HG03103 (cell line): Measurements from ENCODE around the gene SIGLECL1.
"Not testable (repeated sequence)": the region's sequence is repeated elsewhere in the genome, so short reads cannot be mapped to it uniquely, and the experiment has no call there.

Experiments
- ATAC-seq: cut with Tn5 transposase; IDR thresholded peaks from one replicate; pipeline ENCODE4 v1.9.1; 2021; ENCODE audit warnings: low read depth; ENCODE audit not compliant: unreplicated experiment

The SIGLECL1 gene

DNA sequence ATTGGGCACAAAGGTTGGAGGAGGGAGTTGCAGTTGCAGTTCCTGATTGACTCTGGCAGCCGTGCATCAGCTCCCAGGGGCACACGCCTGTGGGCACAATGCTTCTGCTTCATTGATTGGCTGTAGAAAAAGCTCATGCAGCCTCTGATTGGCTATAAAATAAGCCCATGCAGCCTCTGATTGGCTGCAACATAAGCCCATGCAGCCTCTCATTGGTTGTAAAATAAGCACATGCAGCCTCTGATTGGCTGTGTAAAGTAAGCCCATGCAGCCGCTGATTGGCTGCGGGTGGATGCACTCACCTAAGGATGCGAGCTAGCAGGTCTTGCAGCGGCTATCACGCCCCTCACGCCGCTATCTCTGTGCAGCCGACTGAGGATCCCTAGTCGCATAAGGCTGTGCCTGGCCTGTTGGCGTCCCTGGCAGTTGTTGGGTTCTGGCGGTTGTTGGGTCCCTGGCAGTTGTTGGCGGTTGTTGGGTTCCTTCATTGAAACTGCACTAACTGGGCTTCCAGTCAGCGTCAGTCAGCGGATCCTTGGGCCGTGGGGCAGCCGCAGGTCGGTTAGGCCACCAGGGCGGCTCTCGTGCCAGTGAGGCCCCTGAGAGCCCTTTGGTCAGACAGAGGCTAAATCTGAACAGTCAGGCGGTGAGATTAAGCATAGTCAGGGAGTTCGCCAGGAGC lies at the start of gene SIGLECL1:
Gene SIGLECL1 (plus strand): TSS at position 295 of the 682 bp plus-strand sequence. CDS start 12,993 bp downstream, outside the sequence.
- ATAC-seq = no peak

DNA sequence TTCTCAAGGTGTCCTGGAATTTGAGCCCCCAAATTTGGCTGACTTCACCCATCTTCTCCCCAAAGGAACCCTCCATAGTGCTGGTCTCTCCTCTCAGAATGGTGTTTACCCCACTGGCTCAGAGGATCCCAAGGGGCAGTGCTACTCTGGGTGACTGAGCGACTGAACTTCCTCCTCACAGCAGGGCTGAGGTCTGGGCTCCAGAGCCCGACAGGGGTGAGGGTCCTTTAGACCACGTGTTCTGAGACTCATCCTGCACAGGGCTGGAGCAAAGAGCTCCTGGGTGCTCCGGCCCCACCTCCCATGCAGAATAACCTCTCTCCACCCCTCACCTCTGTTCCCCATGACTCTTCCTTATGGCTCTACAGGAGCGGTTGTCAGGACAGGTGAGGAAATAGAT lies 49.2 kb upstream of the SIGLECL1 start:
- no peak for ATAC-seq

DNA sequence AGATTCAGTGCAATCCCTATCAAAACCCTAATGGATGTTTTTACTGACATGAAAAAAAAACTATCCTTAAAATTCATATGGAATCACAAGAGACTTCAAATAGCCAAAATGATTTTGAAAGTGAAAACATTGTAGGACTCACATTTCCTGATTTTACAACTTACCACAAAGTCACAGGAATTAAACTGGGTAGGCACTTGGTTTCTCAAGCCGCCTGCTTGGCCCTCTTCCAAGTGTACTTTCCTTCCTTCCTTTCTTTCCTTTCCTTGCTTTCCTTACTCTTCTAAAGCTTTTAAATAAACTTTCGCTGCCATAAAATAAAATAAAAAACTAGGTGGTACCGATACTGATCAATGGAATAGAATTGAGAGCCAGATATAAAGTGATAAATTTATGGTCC lies 47.0 kb upstream of the SIGLECL1 start:
- no peak for ATAC-seq

DNA sequence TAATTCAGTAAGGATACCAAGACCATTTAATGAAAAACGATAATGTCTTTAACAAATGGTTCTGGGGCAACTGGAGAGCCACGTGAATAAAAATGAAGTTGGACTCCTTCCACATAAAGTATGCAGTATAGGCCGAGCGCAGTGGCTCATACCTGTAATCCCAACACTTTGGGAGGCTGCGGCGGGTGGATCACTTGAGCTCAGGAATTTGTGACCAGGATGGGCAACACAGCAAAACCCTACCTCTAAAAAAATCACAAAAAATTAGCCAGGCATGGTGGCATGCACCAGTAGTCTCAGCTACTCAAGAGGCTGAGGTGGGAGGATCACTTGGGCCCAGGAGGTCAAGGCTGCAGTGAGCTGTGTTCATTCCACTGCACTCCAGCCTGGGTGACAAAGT lies 46.6 kb upstream of the SIGLECL1 start:
- ATAC-seq = no peak

DNA sequence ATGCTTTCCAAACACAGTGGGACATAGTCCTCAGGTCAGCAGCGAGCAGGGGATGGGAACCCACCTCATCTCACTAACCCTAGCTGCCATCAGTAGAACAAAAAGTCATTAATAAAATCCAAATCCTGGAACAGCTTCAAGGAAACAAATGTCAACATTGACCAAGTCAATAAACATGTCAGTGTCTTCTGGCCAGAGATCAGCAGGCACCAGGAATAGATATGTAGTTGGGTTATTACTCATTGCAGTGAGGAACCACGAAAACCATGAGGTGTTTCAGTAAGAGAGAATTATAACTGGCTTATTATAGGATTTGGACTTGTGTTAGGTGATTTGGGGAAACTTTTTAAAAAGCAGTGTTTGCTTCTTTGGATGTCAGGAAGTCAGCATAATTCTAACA lies 43.1 kb upstream of the SIGLECL1 start:
- ATAC-seq = no peak

DNA sequence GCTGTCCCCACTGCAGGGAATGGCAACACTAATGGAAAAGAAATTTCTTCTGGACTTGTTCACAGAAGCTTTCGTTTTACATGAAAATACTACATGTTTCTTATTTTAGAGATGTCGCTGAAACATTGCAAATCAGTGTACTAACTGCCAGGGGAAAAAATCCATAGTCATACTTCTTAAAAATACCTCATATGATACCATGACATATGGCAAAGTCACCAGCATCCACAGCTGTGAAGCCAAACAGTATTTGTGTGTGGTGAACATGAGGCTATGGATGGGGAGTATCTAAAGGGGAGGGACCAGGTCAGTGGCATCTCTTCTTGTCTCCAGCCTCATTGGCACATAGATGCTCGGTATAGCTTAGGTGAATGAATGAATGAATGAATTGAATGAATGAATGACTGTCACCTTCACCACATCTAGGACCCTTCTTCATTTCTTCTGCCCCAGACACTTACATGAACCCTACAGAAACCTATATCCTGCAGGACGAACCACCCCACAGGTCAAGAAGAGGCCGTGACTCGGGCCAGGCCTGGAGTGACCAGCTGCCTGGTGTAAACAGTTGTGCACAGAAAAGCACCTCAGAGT lies 40.6 kb upstream of the SIGLECL1 start:
- no peak for ATAC-seq

DNA sequence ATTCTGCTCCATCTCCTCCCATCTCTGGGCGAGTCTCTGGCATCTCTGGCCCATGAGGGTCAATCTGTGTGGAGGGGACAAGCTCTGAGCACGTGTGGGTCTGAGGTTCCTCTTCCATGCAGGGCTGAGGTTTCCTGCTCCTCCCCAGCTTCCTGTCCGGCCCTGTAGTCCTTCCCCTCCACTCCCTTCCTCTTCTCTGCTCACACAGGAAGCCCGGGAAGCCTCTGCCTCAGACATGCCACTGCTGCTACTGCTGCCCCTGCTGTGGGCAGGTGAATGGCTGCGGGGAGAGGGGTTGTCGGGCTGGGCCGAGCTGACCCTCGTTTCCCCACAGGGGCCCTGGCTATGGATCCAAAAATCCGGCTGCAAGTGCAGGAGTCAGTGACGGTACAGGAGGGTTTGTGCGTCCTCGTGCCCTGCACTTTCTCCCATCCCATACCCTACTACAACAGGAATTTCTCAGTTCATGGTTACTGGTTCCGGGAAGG lies 40.0 kb upstream of the SIGLECL1 start:
- ATAC-seq = not testable (repeated sequence)

DNA sequence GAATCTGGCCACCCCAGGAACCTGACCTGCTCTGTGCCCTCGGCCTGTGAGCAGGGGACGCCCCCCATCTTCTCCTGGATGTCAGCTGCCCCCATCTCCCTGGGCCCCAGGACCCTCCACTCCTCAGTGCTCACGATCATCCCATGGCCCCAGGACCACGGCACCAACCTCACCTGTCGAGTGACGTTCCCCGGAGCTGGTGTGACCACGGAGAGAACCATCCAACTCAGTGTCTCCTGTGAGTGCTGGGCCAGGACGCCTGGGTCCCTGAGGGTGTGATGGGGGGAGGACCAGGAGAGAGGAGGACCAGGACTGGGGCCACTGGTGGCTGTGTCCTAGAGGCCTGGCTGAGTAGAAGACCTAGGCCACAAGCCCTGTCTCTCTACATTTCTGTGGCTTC lies 39.0 kb upstream of the SIGLECL1 start:
- no peak for ATAC-seq

DNA sequence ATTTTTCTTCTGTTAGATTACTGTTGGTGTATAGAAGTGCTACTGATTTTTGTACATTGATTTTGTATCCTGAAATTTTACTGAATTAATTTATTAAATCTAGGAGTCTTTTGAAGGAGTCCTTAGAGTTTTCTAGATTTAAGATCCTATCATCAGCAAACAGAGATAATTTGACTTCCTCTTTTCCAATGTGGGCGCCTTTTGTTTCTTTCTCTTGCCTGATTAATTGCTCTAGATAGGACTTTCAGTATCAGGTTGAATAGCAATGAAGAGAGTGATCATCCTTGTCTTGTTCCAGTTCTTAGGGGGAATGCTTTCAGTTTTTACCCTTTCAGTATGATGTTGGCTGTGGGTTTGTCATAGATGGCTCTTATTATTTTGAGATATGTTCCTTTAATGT lies 31.6 kb upstream of the SIGLECL1 start:
- ATAC-seq = no peak

DNA sequence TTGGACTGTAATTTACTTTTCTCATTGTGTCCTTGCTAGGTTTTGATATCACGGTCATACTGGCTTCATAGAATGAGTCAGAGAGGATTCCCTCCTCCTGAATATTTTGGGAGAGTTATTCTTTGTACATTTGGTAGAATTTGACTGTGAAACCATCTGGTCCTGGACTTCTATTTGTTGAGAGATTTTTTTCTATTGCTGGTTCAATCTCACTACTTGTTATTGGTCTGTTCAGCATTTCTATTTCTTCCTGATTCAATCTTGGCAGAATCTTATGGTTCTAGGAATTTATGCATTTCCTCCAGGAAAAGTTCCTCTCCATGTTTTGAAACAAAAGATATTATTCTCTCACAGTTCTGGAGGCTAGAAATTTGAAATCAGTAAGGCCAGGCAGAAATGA lies 30.9 kb upstream of the SIGLECL1 start:
- no peak for ATAC-seq

DNA sequence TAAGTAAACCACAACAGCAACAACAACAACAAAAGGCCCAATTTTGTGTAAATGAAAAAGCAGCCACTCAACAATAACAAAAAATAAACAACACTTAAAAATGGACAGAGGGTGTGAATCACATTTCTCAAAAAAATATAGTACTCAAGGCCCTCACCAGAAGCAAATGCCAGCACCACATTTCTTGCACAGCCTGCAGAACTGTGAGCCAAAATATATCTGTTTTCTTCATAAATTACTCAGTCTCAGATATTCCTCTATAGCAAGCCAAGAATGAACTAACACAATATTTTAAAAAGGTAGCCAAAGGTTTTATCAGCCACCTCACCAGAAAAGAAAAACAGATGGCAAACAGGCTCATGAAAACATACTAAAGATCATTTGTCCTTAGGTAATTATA lies 29.9 kb upstream of the SIGLECL1 start:
- no peak for ATAC-seq

DNA sequence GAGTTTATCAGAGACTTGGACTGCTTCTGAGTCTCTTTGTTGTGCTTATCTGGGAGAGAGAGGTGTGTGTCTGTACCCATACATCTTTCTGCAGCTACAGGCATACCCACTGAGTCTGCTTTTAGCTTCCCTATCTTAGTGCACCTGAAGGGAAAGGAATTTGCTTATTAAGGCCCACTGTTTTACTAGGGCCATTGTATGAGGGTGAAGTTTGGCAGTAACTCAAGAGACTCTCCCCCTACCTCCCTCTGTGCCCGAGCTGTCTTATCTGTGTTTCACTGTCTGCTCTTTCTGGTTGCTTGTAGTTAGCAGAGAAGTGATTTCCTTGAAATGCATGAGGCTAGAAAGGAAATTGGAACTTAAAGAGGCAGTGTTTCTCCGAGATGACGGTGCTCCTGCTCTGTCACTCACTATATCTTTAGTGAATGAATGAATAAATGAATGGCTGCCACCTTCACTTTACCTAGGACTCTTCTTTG lies 26.7 kb upstream of the SIGLECL1 start:
- no peak for ATAC-seq

DNA sequence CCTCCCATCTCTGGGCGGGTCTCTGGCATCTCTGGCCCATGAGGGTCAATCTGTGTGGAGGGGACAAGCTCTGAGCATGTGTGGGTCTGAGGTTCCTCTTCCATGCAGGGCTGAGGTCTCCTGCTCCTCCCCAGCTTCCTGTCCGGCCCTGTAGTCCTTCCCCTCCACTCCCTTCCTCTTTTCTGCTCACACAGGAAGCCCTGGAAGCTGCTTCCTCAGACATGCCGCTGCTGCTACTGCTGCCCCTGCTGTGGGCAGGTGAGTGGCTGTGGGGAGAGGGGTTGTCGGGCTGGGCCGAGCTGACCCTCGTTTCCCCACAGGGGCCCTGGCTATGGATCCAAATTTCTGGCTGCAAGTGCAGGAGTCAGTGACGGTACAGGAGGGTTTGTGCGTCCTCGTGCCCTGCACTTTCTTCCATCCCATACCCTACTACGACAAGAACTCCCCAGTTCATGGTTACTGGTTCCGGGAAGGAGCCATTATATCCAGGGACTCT lies 25.9 kb upstream of the SIGLECL1 start, which contains the start of gene CD33:
Gene CD33 (plus strand): TSS at position 183 of the 496 bp plus-strand sequence. CDS start 39 bp downstream, at position 222.
- ATAC-seq = not testable (repeated sequence)

DNA sequence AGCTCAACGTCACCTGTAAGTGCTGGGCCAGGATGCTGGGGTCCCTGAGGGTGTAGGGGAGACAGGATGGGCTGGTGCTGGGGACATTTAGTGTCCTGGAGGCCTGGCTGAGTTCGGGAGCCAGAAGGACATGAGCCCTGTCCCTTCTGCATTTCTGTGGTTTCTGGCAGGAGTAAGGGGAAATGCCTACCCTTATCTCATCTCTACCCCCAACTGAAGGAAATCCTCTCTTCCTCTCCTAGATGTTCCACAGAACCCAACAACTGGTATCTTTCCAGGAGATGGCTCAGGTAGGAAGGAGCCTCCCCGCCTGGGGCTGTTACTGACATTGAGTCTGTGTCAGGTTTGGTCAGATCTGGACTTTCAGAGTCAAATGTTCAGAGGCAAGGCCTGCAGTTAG lies 24.8 kb upstream of the SIGLECL1 start:
- ATAC-seq = no peak

DNA sequence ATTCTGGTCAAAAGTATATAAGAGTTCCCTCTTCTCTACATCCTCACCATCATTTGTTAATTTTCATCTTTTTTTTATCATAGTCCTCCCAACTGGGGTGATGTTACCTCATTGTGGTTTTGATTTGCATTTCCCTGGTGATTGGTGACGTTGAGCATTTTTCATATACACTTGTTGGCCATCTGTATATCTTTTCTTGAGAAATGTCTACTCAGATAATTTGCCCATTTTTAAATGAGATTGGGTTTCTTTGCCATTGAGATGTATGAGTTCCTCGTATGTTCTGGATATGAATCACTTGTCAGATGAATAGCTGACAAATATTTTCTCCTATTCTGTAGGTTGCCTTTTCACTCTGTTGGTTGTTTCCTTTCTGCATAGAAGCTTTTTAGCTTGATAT lies 23.6 kb upstream of the SIGLECL1 start:
- no peak for ATAC-seq

DNA sequence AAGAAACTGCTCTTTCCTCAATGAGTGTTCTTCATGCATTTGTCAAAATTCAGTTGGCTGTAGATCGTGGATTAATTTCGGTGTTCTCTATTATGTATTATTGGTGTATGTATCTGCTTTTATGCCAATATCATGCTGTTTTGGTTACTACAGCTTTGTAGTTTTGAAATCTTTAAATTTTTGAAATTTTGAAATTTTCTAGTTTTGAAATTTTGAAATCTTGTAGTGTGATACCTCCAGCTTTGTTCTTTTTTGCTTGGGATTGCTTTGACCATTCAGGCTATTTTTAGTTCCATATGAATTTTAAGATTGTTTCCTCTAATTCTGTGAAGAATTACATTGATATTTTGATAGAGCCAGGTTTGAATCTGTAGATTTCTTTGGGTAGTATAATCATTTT lies 22.9 kb upstream of the SIGLECL1 start:
- ATAC-seq = no peak

DNA sequence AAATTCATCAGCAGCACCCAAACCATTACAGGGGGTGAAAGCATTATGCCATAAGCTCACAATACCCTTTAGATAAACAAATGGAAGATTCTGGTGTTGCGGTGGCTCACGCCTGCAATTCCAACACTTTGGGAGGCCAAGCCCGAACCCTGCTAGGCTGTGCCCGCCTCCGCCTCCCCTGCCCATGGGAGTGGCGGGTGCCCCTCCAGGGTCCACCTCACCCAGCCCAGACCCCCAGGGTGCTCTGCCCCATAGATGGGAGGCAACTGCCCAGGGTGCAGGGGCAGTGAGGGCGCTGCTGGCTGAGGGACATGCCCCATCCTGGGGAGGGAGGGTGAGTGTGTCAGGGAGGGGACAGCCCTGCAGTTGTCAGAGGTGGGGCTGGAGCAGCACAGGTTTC lies 10.0 kb upstream of the SIGLECL1 start:
- no peak for ATAC-seq

DNA sequence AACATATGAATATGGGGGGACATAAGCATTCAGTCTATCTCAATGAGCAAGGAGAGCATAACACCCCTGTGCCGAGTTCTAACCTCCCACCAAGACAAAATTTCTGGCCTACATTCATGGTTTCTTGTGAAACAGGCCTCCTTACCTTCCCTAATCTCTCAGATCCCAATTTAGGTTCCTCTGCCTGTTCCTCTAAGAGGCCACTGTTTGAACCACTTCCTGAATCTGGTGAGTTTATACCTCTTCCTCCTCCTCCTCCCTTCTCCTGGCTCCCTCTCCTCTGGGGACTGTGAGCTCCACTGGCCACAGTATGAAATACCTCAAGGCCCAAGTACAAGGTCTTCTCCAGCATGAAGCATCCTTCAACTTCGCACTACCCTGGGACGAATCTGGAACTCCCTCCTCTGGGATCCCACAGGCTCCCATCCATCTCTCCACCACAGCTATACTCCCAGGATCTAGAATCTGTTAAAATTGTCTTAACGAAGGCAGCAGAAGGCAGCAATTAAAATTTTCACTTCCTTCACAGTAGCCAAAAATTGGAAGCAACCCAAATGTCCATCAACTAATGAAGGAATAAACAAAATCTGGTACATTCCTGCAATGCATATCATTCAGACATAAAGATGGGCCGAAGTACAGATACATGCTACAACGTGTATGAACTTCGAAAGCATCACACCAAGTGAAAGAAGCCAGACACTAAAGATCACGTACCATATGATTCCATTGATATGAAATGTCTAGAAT lies 7.8 kb upstream of the SIGLECL1 start:
- ATAC-seq = no peak

DNA sequence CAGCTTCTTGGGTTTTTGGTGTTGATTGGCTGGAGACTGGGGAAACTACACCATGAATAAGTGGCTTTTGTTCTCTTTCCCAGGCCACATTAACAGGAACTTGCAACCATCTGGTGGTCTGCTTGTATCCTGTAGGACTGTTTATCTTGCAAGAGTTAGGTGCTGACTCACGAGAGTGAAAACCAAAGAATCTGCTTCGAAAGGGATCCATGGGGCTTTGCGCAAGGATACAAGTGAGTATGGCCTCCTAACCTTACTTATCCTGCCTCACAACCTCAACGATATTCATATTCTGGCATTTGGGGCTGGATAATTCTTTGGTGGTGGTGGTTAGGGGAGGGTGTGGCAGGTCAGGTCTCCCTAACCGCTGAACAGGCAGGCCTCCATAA lies 4.7 kb upstream of the SIGLECL1 start:
- ATAC-seq = no peak

DNA sequence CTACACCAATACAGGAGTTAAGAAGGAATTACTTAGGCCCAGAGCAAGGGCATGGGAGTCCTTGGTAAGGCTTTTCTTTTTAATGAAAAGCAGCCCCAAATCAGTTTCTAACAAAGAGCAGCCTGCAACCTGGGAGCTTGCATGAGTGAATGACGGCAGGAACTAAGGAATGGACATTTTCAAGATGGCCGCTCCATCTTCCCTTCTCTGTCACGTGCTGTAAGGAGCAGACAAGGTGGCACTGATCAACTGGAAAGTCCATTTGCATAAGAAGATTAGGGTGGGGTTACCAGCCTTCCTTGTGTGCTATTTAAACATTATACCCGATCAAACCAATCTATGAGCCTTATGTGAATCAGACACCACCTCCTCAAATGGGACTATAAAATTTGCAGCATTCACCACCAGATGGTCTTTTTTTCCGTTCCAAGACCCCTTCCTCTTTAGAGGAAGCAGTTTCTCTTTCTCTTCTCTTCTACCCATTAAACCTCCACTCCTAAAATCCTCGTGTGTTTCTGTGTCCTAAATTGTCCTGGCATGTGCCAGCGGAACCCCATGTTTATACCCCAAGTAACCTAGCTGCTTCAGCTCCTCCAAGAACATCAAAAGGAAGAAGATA lies 2.8 kb upstream of the SIGLECL1 start:
- ATAC-seq = no peak

DNA sequence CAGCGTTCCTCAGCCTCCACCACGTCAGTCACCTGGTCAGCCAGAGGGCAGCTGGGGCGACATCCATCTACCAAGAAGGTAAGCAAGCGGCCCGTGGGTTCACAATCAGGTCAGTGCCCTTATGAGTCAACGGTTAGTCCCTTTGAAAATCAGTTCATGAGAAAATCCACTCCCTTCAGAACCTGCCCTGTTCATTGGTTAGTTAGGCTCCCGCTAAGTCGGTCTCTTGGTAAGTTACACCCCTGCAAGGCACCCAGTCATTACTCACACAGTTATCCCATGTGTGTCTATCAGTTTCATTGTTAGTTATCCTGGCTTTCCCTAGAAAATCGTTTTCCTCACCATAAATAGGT lies 564 bp downstream of the SIGLECL1 start:
- no peak for ATAC-seq
